IPS-18c (cell line): ENCODE results near the gene CYFIP2.

Experiments
- H3K4me3 ChIP-seq: 2 replicates; pipeline ENCODE4 v1.7.0; 2013; ENCODE audit warnings: low read depth, mild to moderate bottlenecking, low read length, moderate library complexity; ENCODE audit not compliant: insufficient read depth
- H3K9me3 ChIP-seq: one replicate; pipeline ENCODE4 v1.6.1; 2013; ENCODE audit warnings: mild to moderate bottlenecking, low read length, moderate library complexity; ENCODE audit not compliant: control insufficient read depth, insufficient read depth

Gene CYFIP2

DNA sequence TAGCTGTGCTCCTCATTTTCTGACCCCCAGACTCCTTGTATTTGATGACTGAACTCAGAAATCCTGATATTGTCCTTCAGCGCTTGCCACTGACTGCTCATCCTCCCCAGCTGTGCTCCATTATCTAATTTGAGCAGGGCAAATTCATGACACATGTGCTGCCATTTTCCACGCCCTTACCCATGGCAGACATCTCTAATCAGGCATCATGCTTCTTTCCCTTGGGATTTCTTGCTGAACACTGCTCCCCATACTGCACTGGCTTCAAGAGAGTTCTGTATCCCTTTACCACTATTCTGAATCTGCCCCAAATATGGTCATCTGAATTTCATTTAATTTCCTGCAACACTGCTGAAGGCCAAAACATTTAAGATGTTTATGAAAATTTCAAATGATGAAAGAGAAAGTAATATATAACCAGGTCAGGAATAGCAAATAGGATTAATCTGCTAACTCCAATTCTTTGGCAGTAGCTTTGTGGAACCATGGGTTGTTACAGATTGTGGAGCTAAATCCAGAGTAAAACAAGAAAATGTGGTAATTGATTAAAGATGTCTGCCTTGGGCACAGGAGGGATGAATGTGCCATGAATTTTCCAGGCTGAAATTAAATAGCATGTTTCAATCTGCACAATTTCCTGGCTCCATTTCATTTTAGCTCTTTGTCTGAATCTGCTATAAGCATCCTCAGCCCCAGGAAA, 93.6 kb downstream of the CYFIP2 start:
- H3K9me3 ChIP-seq = no peaks in the 10 kb centered on the region
- H3K4me3 ChIP-seq = no peak overlapping the region

DNA sequence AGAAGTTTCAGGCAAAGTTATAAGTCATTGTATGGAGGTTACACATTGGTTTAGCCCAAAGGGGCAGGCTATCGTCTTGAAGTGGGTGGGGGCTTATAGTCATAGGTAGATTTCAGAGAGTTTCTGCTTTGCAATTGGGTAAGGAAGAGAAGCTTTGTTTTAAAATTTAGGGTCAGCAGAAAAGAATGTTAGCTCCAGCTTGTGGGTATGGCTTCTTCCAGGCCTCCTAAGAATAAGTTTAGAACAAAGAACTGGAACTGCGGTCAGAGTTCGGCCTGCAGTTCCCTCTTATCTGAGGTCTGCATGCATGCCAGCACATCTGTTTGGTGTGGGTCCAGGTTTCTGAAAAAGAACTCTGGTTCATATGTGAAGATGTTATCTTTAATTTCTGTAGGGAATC, 96.1 kb downstream of the CYFIP2 start:
- no peak overlapping the region for H3K4me3 ChIP-seq
- no peaks in the 10 kb centered on the region for H3K9me3 ChIP-seq

DNA sequence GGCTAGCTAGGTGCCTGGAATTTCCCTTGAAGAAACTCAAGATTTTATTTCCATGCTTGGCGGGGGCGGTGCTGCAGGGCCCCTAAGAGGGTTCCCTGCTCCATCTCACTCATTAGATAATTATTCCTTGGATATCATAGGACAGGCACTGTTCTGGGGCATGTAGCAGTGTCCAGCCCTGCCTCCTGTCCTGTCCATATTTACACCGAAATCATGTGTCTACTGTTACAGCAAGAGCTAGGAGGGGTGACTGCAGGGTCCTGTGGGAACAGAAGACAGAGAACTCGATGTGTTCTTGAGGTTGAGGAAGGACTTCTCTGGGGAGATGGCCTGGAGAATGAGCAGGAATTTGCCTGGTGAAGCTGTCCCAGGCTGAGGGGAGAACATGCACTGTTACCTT, 96.6 kb downstream of the CYFIP2 start:
- Histone ChIP-seq H3K9me3 (no peaks in the 10 kb centered on the region), H3K4me3 (no peak overlapping the region)

GRCh38 chr5:157362982-157363381, 97.1 kb downstream of the CYFIP2 start:
- Histone ChIP-seq H3K4me3 (no peak overlapping the region), H3K9me3 (no peaks in the 10 kb centered on the region)

DNA sequence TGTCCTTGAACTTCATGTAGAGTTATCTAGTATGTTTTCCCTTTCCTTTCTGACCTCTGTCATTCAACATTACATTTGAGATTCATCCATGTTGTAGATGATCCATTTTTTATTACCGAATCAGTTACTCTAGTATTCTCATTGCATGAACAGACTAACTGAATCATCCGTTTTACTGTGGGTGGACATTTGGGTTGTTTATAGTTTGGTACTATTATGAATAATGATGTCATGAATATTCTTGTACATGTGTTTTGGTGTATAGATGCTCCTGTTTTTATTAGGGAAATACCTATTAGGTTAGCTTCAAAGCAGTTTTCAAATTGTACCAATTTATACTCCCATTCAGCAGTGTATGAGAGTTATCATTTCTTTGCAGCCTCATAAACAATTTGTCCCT, 99.8 kb downstream of the CYFIP2 start:
- no peaks in the 10 kb centered on the region for H3K9me3 ChIP-seq
- H3K4me3 ChIP-seq = no peak overlapping the region

- Histone ChIP-seq H3K4me3 (no peak overlapping the region), H3K9me3 (no peaks in the 10 kb centered on the region)
These were observed 101.1 kb downstream of the CYFIP2 start for GRCh38 chr5:157366741-157367674.

DNA sequence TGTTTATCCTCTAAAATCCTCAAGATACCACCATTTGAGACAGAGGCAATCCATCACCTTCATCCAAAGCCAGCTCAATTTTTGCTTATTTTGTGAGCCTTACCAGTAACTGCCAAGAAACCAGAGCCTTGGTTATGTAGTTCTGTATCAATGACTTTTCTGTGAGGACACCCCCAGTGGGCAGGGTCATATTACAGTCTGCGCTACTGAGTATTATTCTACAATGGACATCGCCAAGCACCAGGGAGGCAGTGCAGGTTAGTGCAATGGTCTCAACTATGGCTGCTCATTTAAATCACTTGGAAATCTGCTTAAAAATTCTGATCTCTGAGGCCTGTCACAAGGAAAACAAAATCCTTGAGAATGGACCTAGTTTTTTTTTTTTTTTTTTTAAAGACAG, 103.6 kb downstream of the CYFIP2 start:
- Histone ChIP-seq H3K9me3 (no peaks in the 10 kb centered on the region), H3K4me3 (no peak overlapping the region)

DNA sequence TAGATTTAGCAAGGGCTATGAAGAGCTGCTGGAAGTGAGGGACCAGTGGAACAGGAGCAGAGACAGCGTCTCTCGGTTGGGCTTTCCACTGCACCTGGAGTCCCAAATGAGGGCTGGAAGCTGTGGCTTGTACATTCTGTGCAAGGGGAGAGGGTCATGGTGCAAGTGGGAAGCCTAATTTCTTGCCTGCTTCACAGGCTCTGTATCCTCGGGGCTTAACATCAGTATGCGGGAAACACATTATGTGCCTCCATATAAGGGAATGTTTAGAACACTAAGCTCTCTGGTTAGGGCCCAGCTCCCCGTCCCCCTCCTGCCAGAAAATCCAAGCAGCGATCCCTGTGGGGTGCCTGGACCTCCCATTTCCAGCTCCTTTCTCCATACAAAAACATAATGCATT, 105.0 kb downstream of the CYFIP2 start:
- no peaks in the 10 kb centered on the region for H3K9me3 ChIP-seq
- no peak overlapping the region for H3K4me3 ChIP-seq

GRCh38 chr5:157371655-157372471, 105.9 kb downstream of the CYFIP2 start:
- no peaks in the 10 kb centered on the region for H3K9me3 ChIP-seq
- H3K4me3 ChIP-seq = no peak overlapping the region

DNA sequence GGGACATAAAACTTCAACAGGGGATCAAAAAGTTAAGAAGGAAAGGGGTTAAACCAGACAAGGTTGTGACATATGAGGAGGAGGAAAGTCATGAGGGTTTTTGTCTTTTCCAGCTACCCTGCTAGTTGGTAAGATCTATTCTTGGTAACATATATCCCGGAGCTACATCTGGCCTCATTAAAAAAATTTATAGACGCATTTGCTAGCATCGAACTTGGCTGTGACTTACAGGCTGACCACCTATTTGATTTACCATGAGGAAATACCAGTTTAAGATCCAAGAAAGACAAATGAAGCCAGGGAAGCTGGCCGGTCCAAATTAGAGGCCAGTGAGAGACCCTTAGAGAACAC, 106.5 kb downstream of the CYFIP2 start:
- no peaks in the 10 kb centered on the region for H3K9me3 ChIP-seq
- H3K4me3 ChIP-seq = no peak overlapping the region

GRCh38 chr5:157378509-157378908, 112.6 kb downstream of the CYFIP2 start:
- Histone ChIP-seq H3K4me3 (no peak overlapping the region), H3K9me3 (no peaks in the 10 kb centered on the region)

- no peaks in the 10 kb centered on the region for H3K9me3 ChIP-seq
- no peak overlapping the region for H3K4me3 ChIP-seq
These were observed 114.1 kb downstream of the CYFIP2 start for GRCh38 chr5:157379983-157380382.

DNA sequence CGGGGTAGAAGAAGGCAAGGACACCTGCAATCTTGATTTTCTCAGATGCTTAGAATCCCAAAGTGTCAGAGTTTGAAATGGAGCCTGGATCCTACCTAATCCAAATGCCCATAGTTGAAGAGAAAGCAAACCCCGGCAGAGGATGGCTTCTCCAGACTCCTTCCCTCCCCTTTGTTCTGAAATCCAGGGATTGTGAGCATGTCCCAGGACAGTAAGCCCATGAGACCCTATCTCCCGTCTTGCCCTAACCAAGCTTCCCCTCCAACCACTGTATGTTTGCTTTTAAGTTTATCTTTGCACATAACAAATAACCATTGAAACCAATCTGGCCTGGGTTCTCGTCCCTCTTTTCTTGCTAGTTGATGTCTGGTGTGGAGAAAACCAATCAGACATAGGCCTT, 115.8 kb downstream of the CYFIP2 start:
- H3K9me3 ChIP-seq = no peaks in the 10 kb centered on the region
- H3K4me3 ChIP-seq = no peak overlapping the region

DNA sequence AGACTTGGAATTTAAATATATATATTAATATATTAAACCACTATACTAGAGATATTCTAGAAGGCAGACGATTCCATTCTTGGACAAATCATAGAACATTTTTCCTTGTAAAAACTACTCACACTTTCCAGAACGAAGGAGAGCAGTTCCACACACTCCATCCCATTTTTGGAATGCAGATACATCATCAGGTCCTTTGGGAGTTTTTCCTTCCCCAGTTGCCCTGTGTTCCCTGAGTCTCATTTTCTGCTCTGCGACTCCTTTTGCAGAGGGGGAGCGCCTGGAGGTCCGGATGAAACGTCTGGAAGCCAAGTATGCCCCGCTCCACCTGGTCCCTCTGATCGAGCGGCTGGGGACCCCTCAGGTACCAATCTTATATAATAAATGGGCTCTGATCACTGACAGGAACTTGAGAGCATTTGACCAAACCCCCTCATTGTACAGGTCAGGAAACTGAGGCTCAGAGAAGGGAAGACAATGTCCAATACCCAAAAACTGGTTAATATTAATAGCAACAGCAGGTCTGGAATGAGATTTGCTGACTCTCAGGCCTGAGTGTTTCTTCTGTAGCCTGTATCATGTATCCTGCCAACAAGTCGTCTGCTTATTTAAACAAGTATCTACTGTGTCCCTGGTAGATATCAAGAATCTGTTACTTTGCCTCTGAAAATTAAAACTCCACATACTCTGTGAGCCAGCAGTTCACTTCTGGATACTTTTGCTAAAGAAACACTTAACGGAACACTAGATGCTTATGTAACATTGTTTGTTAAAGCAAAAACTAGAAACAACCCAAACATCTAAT, 117.3 kb downstream of the CYFIP2 start:
- Histone ChIP-seq H3K9me3 (no peaks in the 10 kb centered on the region), H3K4me3 (no peak overlapping the region)

- Histone ChIP-seq H3K9me3 (no peaks in the 10 kb centered on the region), H3K4me3 (no peak overlapping the region)
These were observed 119.2 kb downstream of the CYFIP2 start for GRCh38 chr5:157384971-157385709.

DNA sequence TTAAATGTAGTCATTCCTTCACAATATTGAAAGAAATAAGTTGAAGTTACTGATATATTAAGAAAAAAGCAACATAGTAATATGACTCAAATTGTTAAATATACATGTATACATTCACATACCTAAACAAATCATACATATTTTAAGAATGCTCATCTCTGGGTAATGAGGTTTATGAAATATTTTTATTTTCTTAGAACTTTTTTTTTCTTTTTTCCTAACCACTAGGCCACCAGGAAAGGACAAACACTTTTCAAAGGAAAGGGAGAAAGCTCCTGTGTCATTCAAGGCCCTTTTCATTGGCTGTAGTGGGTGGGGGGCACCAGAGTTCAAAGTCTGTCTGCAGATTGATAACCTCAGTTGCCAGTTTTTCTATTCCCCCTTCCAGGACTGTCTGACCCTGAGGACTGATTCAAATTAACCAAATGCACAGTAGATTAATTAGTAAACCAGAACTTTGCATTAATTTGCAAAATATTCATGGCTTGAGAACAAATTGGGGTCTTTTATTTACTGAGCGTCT, 121.2 kb downstream of the CYFIP2 start:
- Histone ChIP-seq H3K9me3 (no peaks in the 10 kb centered on the region), H3K4me3 (no peak overlapping the region)
